PC-9 (cell line): ENCODE data around the gene LHFPL2.

Experiments used
- CTCF ChIP-seq: fragments of 200-600 bp; sonication (generic); conservative IDR thresholded peaks from 2 replicates; pipeline ENCODE4 v1.6.1; 2017; ENCODE audit warnings: mixed run types, antibody characterized with exemption, mild to moderate bottlenecking, moderate library complexity
- EZH2 ChIP-seq: fragments of 200-600 bp; sonication (generic); IDR thresholded peaks from 2 replicates; pipeline ENCODE4 v1.8.0; 2017; ENCODE audit warnings: antibody characterized with exemption, low read depth

DNA sequence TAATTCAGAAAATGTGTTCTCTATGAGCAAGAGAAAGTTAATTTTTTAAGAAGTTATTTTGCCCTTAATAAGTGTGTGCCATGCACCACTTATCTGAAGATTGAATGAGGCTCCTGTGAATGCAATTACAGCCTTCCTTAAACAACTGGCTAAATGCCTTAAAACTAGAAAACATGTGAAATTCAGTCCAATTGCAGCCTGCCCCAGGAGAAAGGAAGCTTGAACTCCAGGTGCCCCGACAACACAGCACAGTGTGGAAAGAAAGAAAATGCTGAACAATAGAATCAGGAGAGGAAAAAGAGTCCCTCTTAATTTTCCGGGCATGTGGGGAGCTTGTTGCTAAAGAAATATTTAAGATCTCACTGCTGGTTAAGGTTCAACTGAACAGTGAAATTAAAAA lies 8.8 kb downstream of the LHFPL2 start:
- TF ChIP-seq CTCF = no peak
- no peak for TF ChIP-seq EZH2
